ENCODE measurements around the gene RABGEF1.
A peak's percentile ranks its signal among the peaks of the same experiment; 100 is the strongest.
"Not testable (repeated sequence)": the region's sequence is repeated elsewhere in the genome, so short reads cannot be mapped to it uniquely, and the experiment has no call there.

The RABGEF1 gene

DNA sequence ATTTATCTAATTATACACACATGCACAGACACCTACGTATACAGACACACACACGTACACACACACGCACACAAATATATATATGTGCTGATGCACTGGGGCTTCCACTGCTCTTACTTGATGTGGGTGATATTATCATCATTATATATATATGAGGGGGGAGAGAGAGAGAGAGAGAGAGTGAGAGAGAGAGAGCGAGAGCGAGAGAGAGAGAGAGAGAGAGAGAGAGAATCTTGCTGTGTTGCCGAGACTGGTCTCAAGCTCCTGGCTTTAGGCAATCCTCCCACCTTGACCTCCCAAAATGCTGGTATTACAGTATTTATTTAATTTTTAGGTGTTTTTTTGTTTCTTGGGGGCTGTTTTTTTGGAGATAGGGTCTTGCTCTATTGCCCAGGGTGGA, 3.6 kb upstream of the RABGEF1 start:
- DNase-seq: no peak

DNA sequence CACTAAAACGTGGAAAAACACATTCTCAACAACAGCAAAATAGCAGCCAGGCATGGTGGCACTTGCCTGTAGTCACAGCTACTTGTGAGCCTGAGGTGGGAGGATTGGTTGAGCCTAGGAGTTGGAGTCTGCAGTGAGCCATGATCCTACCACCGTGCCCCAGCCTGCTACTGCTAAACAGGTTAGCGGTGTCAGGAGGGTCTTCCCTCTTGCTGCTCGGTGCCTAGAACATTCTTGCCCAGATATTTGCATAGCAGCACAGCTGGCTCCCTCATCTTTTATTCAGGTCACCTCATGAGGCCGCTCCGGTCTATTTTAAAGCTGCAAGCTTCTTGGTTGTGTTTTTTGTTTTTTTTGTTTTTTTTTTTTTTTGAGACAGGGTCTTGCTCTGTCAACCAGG, 2.9 kb upstream of the RABGEF1 start:
- no peak for DNase-seq

DNA sequence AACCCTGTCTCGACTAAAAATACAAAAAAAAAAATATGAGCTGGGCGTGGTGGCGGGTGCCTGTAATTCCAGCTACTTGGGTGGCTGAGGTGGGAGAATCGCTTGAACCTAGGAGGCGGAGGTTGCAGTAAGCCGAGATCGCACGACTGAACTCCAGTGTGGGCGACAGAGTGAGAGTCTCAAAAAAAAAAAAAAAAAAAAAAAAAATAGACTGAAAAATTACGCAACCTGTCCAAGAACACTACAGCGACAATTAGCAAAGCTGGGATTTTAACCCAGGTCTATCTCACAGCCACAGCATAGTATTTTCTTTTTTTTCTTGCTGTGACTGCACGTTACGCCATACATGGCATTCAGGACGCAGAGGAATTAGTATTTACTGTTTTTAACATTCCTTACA, 1.1 kb upstream of the RABGEF1 start:
- DNase-seq: no peak

DNA sequence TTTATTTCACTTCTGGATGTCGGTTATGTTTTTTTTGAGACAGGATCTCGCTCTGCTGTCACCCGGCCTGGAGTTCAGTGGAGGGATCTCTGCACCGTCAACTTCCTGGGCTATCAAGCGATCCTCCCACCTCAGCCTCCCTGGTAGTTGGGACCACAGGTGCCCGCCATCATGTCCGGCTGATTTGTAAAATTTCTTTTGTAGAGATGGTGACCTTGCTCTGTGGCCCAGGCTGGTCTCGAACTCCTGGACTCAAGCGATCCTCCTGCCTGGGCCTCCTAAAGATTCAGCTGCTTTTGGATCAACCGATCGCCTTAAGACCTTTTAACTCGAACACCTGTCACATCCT, 606 bp upstream of the RABGEF1 start:
- no peak for DNase-seq

DNA sequence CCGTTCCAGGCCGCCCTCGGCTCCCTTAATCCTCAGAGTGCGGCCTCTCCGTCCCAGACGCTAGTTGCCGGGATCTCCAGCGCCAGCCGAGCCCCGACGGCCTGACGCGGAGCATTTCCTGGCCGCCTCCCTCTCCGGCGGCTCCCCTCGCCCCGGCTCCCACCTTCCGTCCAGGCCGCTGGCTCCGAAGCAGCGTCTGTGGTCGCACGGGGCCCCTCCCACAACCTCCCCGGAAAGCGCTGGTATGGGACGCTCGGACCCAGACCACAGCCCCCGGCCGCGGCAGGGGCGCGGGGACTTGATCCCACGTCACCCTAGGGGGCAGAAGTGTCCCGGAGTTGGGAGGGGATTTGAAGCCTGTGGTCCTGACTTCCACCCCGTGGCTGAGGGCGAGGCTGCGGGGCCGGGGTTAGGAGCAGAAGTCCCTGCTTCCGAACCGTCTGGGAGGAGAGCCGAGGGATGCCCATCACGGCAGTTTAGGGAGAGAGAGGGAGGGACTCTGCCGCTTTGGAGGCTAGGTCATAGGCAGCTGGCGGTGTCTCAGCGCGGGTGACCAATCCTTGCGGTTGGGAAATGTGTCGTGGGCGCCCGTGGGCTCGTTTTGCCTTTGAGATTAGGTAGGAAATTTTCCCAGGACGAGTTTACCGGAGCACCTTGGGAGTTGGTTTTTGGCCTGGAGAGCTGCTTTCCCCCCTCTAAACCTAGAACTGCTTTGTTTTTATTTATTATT, 612 bp downstream of the RABGEF1 start:
- DNase-seq: peak; percentile 35 to 69

DNA sequence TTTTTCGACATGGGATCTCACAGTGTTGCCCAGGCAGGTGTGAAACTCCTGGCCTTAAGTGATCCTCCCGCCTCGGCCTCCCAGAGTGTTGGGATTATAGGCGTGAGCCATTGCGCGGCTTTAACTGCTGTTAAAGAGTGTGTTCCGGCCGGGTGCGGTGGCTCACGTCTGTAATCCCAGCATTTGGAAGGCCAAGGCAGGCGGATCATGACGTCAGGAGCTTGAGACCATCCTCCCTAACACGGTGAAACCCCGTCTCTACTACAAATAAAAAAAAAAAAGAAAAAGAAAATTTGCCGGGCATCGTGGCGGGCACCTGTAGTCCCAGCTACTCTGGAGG, 1.1 kb downstream of the RABGEF1 start:
- no peak for DNase-seq

DNA sequence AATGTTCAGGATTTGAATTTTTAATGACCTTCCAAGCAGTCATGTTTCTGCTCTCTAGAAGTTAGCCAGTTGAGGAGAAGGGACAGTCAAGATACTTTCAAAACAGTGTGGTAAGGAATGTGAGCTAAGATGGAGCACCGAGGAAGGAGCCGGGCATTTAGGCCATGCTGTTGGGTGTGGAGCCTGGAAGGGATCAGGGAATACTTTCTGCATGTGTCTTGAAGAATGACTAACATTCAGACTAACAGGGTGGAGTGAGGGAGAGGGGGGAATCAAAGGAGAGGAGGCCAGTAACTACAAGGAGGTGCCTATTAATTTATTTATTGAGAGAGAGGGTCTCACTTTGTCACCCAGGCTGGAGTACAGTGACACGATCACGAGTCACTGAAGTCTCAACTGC, 1.8 kb downstream of the RABGEF1 start:
- DNase-seq: not testable (repeated sequence)

DNA sequence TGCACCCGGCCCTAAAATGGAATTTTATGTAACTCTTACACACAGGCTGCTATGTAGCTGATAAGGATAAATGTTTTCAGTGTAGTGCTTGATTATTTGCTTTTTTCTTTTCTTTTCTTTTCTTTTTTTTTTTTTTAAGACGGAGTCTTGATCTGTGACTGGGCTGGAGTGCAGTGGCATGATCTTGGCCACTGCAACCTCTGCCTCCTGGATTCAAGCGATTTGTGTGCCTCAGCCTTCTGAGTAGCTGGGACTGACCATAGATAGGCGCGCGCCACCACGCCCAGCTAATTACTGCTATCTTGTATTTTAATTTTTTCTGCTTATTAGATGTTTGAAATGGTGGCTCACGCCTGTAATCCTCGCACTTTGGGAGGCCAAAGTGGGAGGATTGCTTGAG, 3.4 kb downstream of the RABGEF1 start:
- no peak for DNase-seq

DNA sequence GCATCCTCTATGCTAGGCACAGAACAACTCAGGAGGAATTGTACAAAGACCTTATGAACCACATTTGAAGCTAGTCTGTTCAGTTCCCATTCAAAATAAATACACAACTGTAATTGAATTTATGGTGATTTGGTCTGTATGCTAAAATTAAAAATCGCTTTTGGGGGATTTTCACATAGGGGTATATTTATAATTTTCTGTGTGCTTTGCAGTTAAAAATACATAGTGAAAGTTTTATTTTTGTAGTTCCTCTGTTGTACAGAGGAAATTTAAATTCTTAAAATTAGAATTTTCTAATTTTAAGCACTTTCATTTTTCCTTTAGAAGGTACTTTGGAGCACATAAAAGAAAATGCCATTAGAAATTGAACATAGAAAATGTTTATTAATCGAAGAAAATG, 6.9 kb downstream of the RABGEF1 start:
- no peak for DNase-seq

DNA sequence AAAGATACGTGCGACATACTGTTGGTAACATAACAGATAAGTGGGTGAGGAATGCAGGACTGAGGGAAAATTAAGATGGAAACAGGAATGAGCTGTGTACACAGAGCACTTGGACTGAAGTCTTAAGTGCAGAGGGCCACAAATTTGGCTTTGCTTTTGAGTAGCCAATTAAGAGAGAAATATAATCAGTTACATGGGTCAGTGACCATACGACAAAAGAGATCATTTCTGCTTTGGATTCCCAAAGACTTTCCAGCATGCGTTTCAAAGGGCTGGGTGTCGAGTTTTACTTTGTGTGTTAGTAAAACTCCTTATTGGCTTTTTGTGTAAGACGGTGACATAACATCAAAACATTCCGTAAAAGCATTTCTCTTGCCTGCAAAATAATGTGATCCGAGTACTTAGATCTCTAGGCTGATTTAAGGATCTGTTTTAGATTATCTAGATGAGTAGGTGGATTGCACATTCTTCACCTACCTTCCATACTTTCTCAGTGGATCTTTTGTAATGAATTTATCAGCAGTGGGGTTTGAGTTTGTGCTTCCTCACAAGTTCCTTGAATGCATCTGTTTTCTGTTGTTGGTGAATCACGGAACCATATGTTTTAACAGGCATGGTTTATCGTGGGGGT, 7.5 kb downstream of the RABGEF1 start:
- DNase-seq: no peak

DNA sequence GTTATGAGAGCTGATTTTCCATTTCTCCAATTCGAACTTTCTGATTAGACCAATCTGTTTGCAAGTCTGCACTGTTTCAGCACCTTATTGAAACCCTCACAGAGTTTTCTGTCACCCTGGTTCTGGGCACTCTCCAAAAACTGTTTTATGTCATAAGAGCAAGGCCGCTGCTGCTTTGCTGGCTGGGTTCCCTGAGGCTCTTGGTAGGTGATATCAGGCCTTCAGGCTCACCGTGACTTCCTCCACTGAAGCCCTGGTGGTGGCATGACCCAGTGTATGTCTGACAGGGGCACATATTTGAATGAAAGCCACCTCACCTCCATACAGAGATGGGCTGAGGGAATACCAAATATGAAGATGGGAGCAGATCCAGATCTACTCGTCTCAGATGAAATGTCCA, 8.3 kb downstream of the RABGEF1 start:
- no peak for DNase-seq

DNA sequence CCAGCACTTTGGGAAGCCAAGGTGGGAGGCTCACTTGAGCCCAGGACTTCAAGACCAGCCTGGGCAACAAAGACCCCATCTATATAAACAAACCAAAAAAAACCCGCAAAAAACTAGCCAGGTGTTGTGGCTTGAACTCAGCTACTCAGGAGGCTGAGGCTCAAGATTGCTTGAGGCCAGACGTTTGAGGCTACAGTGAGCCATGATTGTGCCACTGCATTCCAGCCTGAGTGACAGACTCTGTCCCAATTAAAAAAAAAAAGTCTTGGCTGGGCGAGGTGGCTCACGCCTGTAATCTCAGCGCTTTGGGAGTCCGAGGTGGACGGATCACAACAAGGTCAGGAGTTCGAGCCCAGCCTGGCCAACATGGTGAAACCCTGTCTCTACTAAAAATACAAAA, 11.4 kb downstream of the RABGEF1 start:
- no peak for DNase-seq

DNA sequence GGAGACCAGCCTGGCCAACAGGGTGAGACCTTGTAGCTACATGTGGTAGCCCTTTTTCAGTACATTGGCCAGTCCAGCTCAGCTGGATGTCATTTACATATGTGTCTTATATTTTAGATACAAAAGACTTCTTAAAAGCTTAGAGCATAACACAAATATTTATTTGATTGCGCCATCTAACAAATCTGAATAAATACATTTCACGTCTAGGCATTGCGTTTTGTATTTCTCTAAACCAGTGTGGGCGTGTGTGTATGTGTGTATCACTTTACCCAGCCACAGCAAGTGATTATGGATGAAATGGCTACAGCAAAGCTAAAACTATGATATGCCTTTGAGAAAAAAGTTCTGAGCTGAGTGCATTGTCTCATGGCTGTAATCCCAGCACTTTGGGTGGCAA, 14.0 kb downstream of the RABGEF1 start:
- DNase-seq: no peak

DNA sequence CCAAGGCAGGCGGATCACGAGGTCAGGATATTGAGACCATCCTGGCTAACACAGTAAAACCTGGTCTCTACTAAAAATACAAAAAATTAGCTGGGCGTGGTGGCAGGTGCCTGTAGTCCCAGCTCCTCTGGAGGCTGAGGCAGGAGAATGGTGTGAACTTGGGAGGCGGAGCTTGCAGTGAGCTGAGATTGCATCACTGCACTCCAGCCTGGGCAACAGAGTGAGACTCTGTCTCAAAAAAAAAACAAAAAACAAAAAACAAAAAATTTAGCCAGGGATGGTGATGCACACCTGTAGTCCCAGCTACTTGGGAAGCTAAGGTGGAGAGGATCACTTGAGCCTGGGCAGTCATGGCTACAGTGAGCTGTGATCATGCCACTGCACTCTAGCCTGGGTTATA, 14.5 kb downstream of the RABGEF1 start:
- DNase-seq: not testable (repeated sequence)

DNA sequence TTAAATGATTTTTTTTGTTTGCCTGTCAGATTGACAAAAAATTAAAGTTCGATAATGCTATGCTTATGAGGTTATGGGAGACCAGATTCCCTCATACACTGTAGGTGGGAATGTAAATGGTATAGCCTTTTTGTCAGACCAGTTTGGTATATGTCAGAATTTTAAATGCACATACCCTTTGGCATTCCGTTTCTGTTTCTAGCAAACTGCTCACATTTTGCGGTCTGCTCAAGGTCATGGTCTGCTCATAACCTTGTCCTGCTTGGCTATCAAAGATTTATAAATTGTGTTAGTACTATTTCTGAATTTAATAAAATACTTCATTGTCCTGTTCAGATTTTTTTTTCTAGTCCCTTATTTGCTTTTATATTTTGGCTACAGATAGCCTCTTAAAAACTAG, 15.7 kb downstream of the RABGEF1 start:
- DNase-seq: not testable (repeated sequence)

DNA sequence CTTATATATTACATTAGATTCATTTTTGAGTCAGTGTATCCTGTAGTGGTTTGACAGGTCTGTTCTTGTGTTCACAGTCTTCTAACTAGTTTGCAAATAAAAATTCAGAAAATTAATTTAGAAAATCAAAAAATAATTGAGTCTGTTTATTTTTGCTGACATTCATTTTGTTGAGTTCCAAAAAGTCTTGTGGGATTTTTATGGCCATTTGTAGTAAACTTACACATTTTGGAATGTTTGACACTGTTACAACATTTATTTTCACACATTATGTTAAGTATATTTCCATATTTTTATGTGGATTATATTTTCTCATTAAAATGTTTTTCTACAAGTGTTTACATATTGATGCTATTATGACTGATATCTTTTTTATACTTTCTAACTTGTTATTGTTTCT, 16.4 kb downstream of the RABGEF1 start:
- no peak for DNase-seq

DNA sequence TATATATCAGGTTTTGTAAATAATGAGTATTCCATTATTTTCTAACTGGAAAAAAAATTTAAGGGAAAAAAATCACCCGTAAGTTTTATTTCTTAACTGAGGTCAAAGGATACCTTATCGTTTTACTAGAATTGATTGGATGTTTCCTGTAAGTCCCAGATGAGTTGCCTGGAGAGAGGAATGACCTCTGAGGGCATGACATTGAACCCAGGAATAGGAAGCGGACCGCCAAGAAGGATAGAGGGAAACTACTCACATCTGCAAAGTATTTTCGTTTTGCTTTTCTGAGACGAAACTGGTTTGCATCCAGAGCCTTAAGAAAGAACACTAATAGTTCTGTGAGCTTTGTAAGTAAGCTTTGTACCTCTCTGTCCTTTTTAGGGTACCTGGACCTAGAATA, 17.4 kb downstream of the RABGEF1 start:
- no peak for DNase-seq

DNA sequence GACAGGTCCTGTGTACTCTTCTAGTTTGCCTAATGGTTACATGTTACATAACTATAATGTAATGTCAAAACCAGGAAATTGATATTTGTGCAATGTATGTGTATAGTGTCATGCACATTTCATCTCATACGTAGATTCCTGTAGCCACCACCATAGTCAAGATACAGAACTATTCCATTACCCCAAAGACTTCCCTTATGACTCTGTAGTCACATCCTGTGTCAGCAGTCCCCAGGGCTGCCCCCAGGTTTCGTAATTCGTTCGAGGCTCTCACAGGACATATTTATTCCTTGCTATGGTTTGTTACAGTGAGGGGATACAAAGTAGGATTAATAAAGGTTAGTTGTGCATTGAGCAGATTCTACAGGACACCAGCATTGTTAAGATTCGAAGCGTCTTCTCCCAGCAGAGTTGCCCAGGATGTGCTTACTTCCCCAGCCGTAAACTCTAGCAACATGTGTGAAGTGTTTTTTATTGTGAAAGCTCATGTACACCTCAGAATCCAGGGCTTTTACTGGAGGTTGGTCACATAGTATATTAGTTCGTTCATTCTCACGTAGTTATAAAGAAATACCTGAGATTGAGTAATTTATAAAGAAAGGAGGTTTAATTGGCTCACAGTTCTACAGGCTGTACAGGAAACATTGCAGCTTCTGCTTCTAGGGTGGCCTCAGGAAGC, 18.6 kb downstream of the RABGEF1 start:
- peak; percentile 14 to 71 for DNase-seq

DNA sequence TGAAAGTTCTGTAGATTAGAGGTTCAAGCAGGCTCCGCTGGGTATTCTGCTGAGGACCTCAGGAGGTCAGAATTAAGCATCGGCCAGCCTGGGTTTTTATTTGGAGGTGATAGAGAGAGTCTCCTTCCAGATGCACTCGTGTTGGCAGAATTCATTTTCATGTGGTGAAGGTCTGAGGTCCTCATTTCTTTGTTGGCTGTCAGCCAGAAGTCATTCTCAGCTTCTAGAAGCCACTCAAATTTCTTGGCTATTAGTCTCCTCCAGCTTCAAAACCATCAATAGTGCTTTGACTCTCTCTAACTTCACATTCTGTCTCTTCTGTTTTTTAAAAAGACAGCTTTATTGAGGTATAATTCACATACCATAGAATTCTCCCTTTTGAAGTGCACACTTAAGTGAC, 22.6 kb downstream of the RABGEF1 start:
- DNase-seq: not testable (repeated sequence)

DNA sequence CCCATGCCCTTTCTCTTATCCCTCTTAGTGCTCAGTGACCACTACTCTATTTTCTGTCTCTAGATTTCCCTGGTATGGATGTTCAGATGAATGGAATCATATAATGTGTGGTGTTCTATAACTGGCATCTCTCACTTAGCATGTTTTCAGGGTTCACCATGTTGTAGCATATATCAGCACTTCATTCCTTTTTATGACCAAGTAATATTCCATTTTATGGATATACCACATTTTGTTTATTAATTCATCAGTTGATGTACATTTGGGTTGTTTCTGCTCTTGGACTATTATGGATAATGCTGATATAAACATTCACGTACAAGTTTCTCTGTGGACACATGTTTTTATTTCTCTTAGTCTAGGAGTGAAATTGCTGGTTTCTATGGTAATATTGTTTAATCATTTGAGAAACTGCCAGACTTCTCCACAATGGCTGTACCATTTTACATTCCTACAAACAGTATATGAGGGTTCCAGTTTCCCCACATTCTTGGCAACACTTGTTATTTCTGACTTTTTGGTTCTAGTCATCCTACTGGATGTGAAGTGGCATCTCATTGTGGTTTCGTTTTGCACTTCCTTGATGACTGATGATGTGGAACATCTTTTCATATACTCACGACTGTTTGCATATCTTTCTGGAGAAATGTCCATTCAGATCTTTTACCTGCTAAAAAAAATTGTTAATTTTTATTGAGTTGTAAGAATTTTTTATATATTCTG, 23.3 kb downstream of the RABGEF1 start:
- DNase-seq: not testable (repeated sequence)

DNA sequence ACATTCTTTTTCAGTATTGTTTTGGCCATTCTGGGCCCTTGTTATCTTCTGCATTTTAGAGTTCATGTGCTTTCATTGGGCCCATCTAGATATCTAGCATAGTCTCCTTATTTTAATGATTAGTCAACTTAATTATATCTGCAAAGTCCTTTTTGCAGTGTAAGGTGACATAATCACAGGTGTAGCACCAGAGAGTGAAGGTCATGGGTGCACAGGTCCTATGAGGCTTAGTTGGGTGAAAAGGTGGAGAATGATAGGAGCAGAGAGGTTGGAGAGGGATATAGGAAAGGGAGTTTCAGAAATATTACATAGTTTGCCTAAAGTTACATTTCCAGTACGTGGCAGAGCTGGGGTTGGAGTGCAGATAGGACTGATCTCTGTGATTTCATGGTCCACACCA, 24.4 kb downstream of the RABGEF1 start:
- not testable (repeated sequence) for DNase-seq

DNA sequence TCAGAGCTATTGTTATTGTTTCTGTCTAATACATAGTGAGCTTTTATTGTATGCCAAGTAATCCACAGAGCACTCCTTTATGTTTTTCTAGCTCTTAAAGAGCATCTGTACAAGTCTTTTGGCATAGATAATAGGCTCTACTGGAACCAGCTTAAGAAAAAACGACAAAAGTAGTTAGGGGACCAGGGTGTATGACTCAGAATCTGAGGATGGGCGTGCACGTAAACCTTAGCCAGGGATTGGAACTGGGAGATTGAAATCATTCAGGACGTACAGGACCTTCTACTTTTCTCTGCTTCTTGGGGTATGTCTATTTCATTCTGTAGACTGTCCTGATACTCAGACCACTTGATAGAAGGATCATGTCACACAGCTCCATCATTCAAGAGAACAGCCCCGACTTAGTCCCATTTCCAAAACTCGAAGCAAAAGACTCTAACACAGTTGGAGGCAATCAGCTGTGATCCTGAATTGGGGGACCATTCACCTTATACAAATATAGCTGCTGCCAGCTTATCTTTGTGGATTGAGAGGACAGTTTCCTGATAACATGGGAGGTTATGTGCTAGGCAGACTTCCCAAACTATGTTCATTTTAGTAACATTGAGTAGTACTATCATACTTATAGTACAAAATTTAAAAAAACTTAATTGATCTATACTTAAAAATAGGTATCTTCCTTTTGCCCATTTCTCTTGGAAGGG, 24.9 kb downstream of the RABGEF1 start:
- not testable (repeated sequence) for DNase-seq

DNA sequence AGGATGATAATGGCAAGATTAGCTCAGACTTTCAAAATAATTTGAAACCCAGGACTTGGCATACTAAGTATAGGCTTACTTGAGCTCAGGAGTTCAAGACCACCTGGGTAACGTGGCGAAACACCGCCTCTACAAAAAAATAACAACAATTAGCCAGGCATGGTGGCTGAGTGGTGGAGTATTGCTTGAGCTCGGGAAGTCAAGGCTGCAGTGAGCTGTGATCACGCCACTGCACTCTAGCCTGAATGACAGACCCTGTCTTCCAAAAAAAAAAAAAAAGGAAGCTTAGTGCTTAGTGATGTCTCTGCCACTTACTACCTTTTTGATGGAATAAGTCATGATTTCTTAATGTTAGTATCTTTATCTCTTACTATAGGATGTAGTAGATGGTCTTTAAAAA, 25.5 kb downstream of the RABGEF1 start:
- DNase-seq: no peak

Measured in bone marrow (tissue), 2 donors.